Mesenchymal stem cell (in vitro differentiated cells and primary cell): ENCODE results near the gene CREB3L1.
A peak's percentile ranks its signal among the peaks of the same experiment; 100 is the strongest.

Source experiments
- DNase-seq: peaks from one replicate; pipeline ENCODE4 v3.0.0-alpha.2; 2013
- H2AFZ ChIP-seq: one replicate; pipeline ENCODE4 v1.6.1; 2013; ENCODE audit warnings: low read depth, mild to moderate bottlenecking, control low read depth, inconsistent platforms, low read length, moderate library complexity
- H2AK5ac ChIP-seq: 2 replicates; pipeline ENCODE4 v1.6.1; 2013; ENCODE audit warnings: low read length, moderate library complexity, mild to moderate bottlenecking, inconsistent platforms; ENCODE audit not compliant: severe bottlenecking
- H2BK120ac ChIP-seq: one replicate; pipeline ENCODE4 v1.6.1; 2013; ENCODE audit warnings: low read depth, mild to moderate bottlenecking, inconsistent platforms, low read length, moderate library complexity
- H2BK12ac ChIP-seq, 2 experiments: one replicate each; pipeline ENCODE4 v1.6.1; 2013; ENCODE audit warnings: inconsistent platforms in 2 of 2, low read length in 2 of 2, mild to moderate bottlenecking in 2 of 2, moderate library complexity in 2 of 2, control low read depth in 1 of 2
- H2BK15ac ChIP-seq: one replicate; pipeline ENCODE4 v1.6.1; 2013; ENCODE audit warnings: mild to moderate bottlenecking, low read depth, inconsistent platforms; ENCODE audit not compliant: poor library complexity, severe bottlenecking
- H2BK5ac ChIP-seq: 2 replicates; pipeline ENCODE4 v1.6.1; 2013; ENCODE audit warnings: low read depth, mild to moderate bottlenecking, low read length, control low read depth, inconsistent platforms; ENCODE audit not compliant: poor library complexity, severe bottlenecking
- H3K14ac ChIP-seq, 2 experiments: one replicate each; pipeline ENCODE4 v1.6.1; 2013; ENCODE audit warnings: inconsistent platforms in 2 of 2, low read length in 2 of 2, control low read depth in 1 of 2, mild to moderate bottlenecking in 1 of 2, moderate library complexity in 1 of 2
- H3K18ac ChIP-seq, 2 experiments: one replicate each; pipeline ENCODE4 v1.6.1; 2013; ENCODE audit warnings: inconsistent platforms in 2 of 2, low read length in 2 of 2, control low read depth in 1 of 2, low read depth in 1 of 2, mild to moderate bottlenecking in 1 of 2
- H3K23ac ChIP-seq, 2 experiments: one replicate each; pipeline ENCODE4 v1.6.1; 2013; ENCODE audit warnings: inconsistent platforms in 2 of 2, low read length in 2 of 2, mild to moderate bottlenecking in 2 of 2, moderate library complexity in 2 of 2, control low read depth in 1 of 2
- H3K27ac ChIP-seq: 2 replicates; pipeline ENCODE4 v1.5.1; 2013; ENCODE audit warnings: mild to moderate bottlenecking, moderate library complexity, low read length, control low read depth, inconsistent platforms; ENCODE audit not compliant: poor library complexity, severe bottlenecking
- H3K27me3 ChIP-seq, 2 experiments: 2 replicates each; pipeline versions ENCODE4 v1.6.1 to v1.7.0; 2013; ENCODE audit warnings: low read length in 2 of 2, mild to moderate bottlenecking in 2 of 2, moderate library complexity in 2 of 2, control low read depth in 1 of 2, inconsistent platforms in 1 of 2; ENCODE audit not compliant: control insufficient read depth in 1 of 2, insufficient read depth in 1 of 2
- H3K36me3 ChIP-seq, 2 experiments: 2 replicates each; pipeline versions ENCODE4 v1.6.1 to v1.7.0; 2013; ENCODE audit warnings: low read length in 2 of 2, control low read depth in 1 of 2, inconsistent platforms in 1 of 2, low read depth in 1 of 2, mild to moderate bottlenecking in 1 of 2; ENCODE audit not compliant: insufficient read depth in 2 of 2, control insufficient read depth in 1 of 2
- H3K4ac ChIP-seq, 2 experiments: one replicate each; pipeline ENCODE4 v1.6.1; 2013; ENCODE audit warnings: inconsistent platforms in 2 of 2, low read length in 2 of 2, mild to moderate bottlenecking in 2 of 2, moderate library complexity in 2 of 2, control low read depth in 1 of 2, low read depth in 1 of 2
- H3K4me1 ChIP-seq: 2 replicates; pipeline ENCODE4 v1.6.1; 2013; ENCODE audit warnings: low read depth, low read length, control low read depth; ENCODE audit not compliant: control insufficient read depth, insufficient read depth
- H3K4me2 ChIP-seq: 2 replicates; pipeline ENCODE4 v1.6.1; 2013; ENCODE audit warnings: low read length, mild to moderate bottlenecking, inconsistent platforms; ENCODE audit not compliant: poor library complexity, severe bottlenecking
- H3K4me3 ChIP-seq, 2 experiments: 2 replicates each; pipeline versions ENCODE4 v1.5.1 to v1.7.0; 2013; ENCODE audit warnings: low read length in 2 of 2, mild to moderate bottlenecking in 2 of 2, control low read depth in 1 of 2, low read depth in 1 of 2; ENCODE audit not compliant: insufficient read depth in 1 of 2
- H3K79me1 ChIP-seq: replicated peaks from 2 replicates; pipeline ENCODE4 v1.6.1; 2013; ENCODE audit warnings: mild to moderate bottlenecking, control low read depth, low read length, inconsistent platforms; ENCODE audit not compliant: poor library complexity, severe bottlenecking
- H3K9ac ChIP-seq: 2 replicates; pipeline ENCODE4 v1.7.0; 2013; ENCODE audit warnings: mild to moderate bottlenecking, low read length, moderate library complexity
- H3K9me3 ChIP-seq: 2 replicates; pipeline ENCODE4 v1.7.0; 2013; ENCODE audit warnings: mild to moderate bottlenecking, low read length; ENCODE audit not compliant: control insufficient read depth
- H4K8ac ChIP-seq: one replicate; pipeline ENCODE4 v1.6.1; 2013; ENCODE audit warnings: inconsistent platforms, mild to moderate bottlenecking, low read length, moderate library complexity
- H4K91ac ChIP-seq: one replicate; pipeline ENCODE4 v1.6.1; 2013; ENCODE audit warnings: mild to moderate bottlenecking, low read length, inconsistent platforms
- WGBS: methylation state at CpG from one replicate; pipeline ENCODE4 v1.1.7; 2013; ENCODE audit warnings: mixed read lengths; 5-methylcytosine and 5-hydroxymethylcytosine counted together

Gene CREB3L1

DNA sequence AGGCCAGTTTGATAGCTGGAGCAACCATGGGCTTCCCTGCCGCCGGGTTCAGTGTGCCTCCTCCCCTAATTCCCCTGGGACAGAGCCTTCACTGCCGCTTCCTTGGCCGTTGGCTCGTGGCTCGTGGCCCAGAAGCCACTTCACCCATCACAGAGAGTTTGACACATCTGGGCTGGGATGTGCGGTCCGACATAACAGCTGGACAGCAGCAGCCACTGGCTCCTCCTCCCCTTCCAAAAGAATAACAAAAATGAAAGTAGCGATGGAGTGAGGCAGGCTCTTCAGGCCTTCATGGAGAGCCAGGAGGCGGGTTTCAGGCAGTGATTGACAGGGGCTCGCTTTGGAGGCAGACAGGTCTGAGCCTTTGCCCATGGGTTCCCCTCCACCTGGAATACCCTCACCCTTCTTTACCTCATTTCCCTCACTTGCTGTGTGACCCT is 8.2 kb downstream of the CREB3L1 start:
- H2BK12ac ChIP-seq = peak overlapping the region; percentile 12 to 67
- no peak overlapping the region for H3K4ac ChIP-seq
- H3K36me3 ChIP-seq = peaks cover 13 to 24% of the 10 kb centered on the region in 2 experiments
- peaks cover 16% of the 10 kb centered on the region for H3K79me1 ChIP-seq
- H2BK15ac ChIP-seq = peak overlapping the region; percentile 60
- H2BK120ac ChIP-seq = no peak overlapping the region
- no peaks in the 10 kb centered on the region for H3K27me3 ChIP-seq
- H3K4me1 ChIP-seq = peaks cover 29% of the 10 kb centered on the region
- peak overlapping the region; percentile 79 for H3K9ac ChIP-seq
- peak; percentile 82 for DNase-seq
- H4K91ac ChIP-seq = peak overlapping the region; percentile 56
- H3K4me3 ChIP-seq = peak overlapping the region in 1 of 2 experiments; percentile 69
- H3K23ac ChIP-seq = no peak overlapping the region
- H3K27ac ChIP-seq = no peak overlapping the region
- no peak overlapping the region for H3K4me2 ChIP-seq
- no peak overlapping the region for H2AFZ ChIP-seq
- peak overlapping the region; percentile 19 to 77 for H3K18ac ChIP-seq
- no peak overlapping the region for H2BK5ac ChIP-seq
- peak overlapping the region; percentile 82 for H4K8ac ChIP-seq
- no peak overlapping the region for H3K14ac ChIP-seq
- no peak overlapping the region for H2AK5ac ChIP-seq
- WGBS = 61% methylated on average over 11 of the region's 11 CpGs
- no peaks in the 10 kb centered on the region for H3K9me3 ChIP-seq

DNA sequence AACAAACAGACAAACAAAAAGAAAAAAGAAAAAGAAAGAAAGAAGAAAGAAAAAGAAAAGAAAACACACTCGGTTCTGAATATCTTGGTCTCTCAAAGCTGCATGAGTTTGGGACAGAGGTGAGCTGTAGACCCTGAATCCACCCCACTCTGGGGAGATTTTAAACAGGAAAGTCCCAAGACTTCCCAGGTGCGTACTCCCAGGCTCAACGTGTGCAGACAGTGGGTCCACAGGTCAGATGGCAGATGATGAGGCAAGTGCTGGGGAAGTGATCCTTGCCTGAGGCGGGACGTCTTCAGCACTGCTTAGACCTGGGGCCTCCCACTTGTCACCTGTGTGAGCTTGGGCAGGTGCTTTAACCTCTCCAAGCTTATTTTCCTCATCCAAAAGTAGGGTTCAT is 9.3 kb downstream of the CREB3L1 start:
- Histone ChIP-seq H3K9me3 (no peaks in the 10 kb centered on the region), H3K9ac (peak overlapping the region; percentile 35), H2BK12ac (no peak overlapping the region), H2BK5ac (no peak overlapping the region), H3K79me1 (peaks cover 16% of the 10 kb centered on the region), H3K36me3 (peaks cover 13 to 24% of the 10 kb centered on the region in 2 experiments), H3K27ac (no peak overlapping the region), H3K18ac (no peak overlapping the region), H3K23ac (no peak overlapping the region), H2AK5ac (no peak overlapping the region), H3K4me1 (peaks cover 29% of the 10 kb centered on the region), H2AFZ (no peak overlapping the region), H3K4me2 (no peak overlapping the region), H3K4ac (no peak overlapping the region), H3K27me3 (no peaks in the 10 kb centered on the region), H4K91ac (peak overlapping the region; percentile 11), H3K14ac (no peak overlapping the region), H3K4me3 (no peak overlapping the region), H2BK120ac (no peak overlapping the region), H4K8ac (no peak overlapping the region), H2BK15ac (no peak overlapping the region)
- WGBS = 90% methylated on average over 5 of the region's 5 CpGs
- DNase-seq = no peak

DNA sequence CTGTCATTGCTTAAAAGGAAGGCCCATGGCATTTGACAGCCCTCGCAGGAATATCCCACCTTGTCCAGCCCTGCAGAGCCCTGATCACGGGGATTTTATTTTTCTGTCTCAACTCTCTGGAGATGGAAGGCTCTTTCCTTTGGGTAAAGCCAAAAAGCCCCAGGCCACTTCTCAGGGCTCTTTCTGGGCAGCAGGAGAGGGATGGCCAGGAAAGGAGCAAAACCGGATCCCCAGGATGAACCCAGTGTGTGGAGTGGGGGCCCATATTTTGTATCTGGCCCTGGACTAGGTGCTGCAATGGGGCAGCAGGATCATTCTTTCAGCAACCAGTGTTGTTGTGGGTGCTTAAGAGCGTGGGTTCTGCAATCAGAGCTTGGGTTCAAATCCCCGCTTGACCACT is 11.0 kb downstream of the CREB3L1 start:
- H4K91ac ChIP-seq = no peak overlapping the region
- no peak overlapping the region for H3K27ac ChIP-seq
- DNase-seq = no peak
- H3K79me1 ChIP-seq = peaks cover 16% of the 10 kb centered on the region
- peaks cover 10 to 28% of the 10 kb centered on the region in 2 experiments for H3K36me3 ChIP-seq
- H3K18ac ChIP-seq = no peak overlapping the region
- no peak overlapping the region for H2BK15ac ChIP-seq
- 98% methylated on average over 5 of the region's 5 CpGs for WGBS
- no peak overlapping the region for H2AFZ ChIP-seq
- H3K14ac ChIP-seq = no peak overlapping the region
- H3K23ac ChIP-seq = no peak overlapping the region
- H2BK120ac ChIP-seq = peak overlapping the region; percentile 42
- no peak overlapping the region for H2BK5ac ChIP-seq
- H3K4me2 ChIP-seq = no peak overlapping the region
- H2AK5ac ChIP-seq = peak overlapping the region; percentile 75
- no peaks in the 10 kb centered on the region for H3K9me3 ChIP-seq
- no peak overlapping the region for H3K4me3 ChIP-seq
- no peak overlapping the region for H4K8ac ChIP-seq
- H3K4ac ChIP-seq = no peak overlapping the region
- H3K4me1 ChIP-seq = peaks cover 38% of the 10 kb centered on the region
- peak overlapping the region; percentile 18 to 29 for H2BK12ac ChIP-seq
- H3K9ac ChIP-seq = no peak overlapping the region
- H3K27me3 ChIP-seq = no peaks in the 10 kb centered on the region

DNA sequence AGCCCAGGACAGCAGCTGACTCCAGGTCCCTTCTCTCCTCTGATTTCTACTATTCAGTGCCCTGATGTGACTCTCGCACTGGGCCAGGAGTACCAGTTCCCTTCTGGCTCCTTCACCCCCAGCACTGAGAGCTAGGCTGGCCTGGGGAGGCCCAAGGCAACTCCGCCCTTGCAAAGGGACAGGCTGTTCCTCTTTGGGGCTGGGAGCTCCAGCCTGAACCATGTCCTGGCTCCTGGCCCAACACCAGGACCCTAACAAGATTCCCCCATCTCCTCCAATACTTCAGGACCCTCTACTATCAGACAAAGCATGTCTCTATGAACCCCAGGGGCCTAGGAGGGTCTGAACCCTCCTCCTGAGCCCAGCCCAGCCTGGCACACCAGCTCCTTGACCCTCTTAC is 12.5 kb downstream of the CREB3L1 start:
- WGBS = 81% methylated on average over 2 of the region's 2 CpGs
- Histone ChIP-seq H3K4me3 (peak overlapping the region in 1 of 2 experiments; percentile 27), H4K8ac (peak overlapping the region; percentile 96), H3K36me3 (peaks cover 6 to 20% of the 10 kb centered on the region in 2 experiments), H2BK5ac (peak overlapping the region; percentile 11), H2AFZ (no peak overlapping the region), H2BK120ac (peak overlapping the region; percentile 86), H4K91ac (peak overlapping the region; percentile 67), H3K27ac (peak overlapping the region; percentile 82), H3K9me3 (no peaks in the 10 kb centered on the region), H3K27me3 (no peaks in the 10 kb centered on the region), H3K4ac (peak overlapping the region; percentile 27 to 79), H3K4me1 (peaks cover 52% of the 10 kb centered on the region), H3K4me2 (no peak overlapping the region), H3K79me1 (peaks cover 15% of the 10 kb centered on the region), H2BK12ac (peak overlapping the region; percentile 81 to 99), H3K14ac (peak overlapping the region in 1 of 2 experiments; percentile 88), H2BK15ac (no peak overlapping the region), H3K23ac (no peak overlapping the region), H2AK5ac (peak overlapping the region; percentile 84), H3K9ac (peak overlapping the region; percentile 71), H3K18ac (peak overlapping the region; percentile 90 to 95)
- no peak for DNase-seq
